Hematopoietic multipotent progenitor cell treated with erythropoietin and hydrocortisone succinate and interleukin-3 and kit ligand, for 17 days (in vitro differentiated cells): ENCODE measurements around the gene MRLN.

Source experiments
- DNase-seq: peaks from one replicate; pipeline ENCODE4 v3.0.0-alpha.2; 2015; ENCODE audit warnings: low spot score

The MRLN gene

GRCh38 chr10:59705931-59706330 lies 47.3 kb downstream of the MRLN start:
- DNase-seq, result no peak

DNA sequence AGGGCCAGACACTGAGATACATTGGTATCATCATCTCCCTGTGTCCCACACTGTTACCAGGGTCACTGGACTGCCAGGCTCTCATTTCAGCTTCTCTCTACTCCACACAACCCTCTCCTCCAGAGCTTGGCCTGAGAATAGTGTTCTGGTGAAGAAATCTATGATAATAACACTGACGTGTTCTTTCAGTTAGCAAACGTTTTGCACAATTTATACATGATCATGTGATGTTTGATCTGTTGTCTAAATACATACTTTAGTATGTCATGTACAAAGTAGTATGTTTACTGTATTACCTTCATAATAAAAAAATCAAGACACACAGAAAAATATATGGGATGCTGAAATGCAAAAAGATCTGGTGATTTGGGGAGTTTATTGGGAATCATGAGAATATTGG lies 48.6 kb downstream of the MRLN start:
- no peak for DNase-seq

- DNase-seq, result no peak
Observed at GRCh38 chr10:59702347-59702746, 50.9 kb downstream of the MRLN start.

GRCh38 chr10:59700709-59701108 lies 52.5 kb downstream of the MRLN start:
- DNase-seq, result no peak

GRCh38 chr10:59698326-59698725 lies 54.9 kb downstream of the MRLN start:
- no peak for DNase-seq

DNA sequence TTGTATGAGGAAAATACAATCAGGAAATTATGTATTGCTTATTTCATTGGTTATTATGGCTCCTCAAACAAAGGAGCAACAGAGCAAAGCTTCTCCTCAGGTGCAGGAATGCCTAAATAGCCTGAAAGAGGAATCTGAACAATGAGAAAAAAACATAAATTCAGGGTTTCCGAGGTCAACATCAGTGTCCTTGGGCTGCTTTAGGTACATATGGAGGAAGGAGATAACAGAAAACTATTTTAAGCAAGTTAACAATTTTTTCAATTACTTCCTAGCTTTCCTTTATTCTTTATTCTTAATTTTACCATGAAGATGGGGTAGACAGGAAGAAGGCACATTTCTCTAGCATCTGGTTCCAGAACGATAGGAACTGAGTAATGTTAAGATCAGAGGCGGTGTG lies 57.6 kb downstream of the MRLN start:
- DNase-seq, result no peak

- DNase-seq, result no peak
Observed at GRCh38 chr10:59694936-59695335, 58.3 kb downstream of the MRLN start.

- no peak for DNase-seq
Observed at GRCh38 chr10:59692113-59692512, 61.1 kb downstream of the MRLN start.

DNA sequence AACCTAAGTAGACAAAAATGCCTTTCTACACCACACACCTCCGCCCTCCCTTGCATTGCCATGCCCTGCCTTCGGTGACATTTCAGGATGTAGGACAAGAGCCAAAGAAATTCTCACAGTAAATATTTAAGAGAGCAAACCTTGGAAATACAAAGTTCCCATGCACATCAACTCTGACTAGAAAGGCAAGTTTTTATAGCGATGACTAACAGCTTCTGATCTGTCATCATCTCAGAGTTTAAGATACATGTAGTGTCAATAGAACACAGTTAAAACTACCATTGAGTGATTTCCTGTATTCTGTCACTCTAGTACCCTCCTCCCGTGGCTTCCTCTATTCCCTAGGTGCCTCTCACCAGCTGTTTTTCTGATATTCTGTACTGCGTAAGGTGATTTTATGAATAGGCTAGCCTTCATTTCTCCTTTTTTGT lies 64.3 kb downstream of the MRLN start:
- DNase-seq, result no peak

- no peak for DNase-seq
Observed at GRCh38 chr10:59687657-59688056, 65.6 kb downstream of the MRLN start.
